Stimulated activated CD4-positive, alpha-beta T cell treated with anti-CD3 and anti-CD28 coated beads, Interleukin-4, amount 100 ng/mL, for 48 hours (primary cell): ENCODE measurements around the gene CBX8.

ENCODE experiments used
- DNase-seq, 2 donors: peaks; one replicate each; pipeline ENCODE4 v3.0.0-alpha.2; 2020; ENCODE audit warnings: low read depth in 2 of 2

Gene CBX8

DNA sequence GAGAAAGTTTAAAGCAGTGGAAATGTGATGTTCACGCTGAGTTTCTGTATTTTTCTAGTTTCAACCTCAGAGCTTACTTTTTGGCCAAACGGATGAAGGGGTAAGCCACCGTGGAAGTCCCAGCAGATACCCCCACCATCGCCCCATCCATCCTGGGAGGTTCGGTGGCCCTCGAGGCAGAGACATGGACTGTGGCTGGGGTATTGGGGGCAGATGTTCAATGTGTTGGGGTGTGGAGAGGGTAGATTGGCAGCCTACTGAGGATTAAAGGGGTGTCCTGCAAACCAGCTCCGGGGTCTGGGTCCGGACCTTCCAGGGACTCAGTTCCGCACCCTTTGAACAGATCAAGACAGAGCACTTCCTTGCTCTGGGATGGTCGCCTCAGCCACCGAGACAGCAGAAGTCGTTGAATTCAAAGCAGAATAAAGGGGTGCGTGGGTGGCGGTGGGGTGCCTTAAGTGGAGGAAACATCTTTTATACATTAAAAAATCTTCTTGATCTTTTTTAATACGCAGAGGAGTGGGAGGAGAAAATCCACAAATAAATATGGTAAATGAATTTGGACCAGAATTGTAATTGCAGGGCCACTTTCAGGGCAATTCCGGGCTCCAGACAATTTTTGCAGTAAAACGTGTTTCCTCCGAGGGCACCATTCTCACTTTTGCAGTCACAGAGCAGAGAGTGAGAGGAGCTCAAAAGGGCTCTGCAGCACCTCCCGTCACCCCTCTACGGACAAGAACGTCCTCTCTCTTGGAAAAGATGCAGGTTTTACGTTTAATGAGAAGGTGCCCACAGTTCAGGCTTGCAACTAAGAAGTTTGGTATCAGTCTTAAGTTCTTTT lies 8.2 kb upstream of the CBX8 start:
- DNase-seq, result no peak

- DNase-seq, result peak; percentile 63 to 74
Observed at GRCh38 chr17:79803997-79804855, 7.3 kb upstream of the CBX8 start.

DNA sequence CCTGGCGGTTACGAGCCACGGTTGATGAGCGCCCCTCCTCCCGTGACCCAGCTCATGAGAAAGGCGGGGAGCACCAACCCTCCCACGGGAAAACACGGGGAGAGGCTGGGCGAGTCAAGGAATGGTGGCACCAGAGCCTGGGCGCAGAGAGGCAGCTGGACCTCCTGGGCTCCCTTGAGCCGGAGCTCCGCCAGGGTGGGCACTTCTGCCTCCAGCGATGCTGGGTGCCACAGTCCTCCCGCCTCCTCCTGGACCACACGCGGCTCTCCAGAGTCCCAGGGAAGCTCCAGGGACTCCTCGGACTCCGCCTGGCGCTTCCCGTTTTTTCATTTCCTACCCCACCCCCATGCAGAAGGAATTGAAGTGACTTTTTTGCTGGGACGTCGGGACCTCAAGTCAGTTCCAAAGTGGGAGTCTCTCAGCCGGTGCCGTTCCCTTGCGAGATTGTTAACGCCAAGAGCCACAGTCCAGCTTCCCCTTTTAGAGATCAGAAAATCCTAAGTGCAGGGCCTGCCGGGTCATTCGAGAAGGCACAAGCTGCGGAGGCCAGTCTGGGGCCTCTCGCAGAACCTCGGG lies 6.6 kb upstream of the CBX8 start:
- no peak for DNase-seq

DNA sequence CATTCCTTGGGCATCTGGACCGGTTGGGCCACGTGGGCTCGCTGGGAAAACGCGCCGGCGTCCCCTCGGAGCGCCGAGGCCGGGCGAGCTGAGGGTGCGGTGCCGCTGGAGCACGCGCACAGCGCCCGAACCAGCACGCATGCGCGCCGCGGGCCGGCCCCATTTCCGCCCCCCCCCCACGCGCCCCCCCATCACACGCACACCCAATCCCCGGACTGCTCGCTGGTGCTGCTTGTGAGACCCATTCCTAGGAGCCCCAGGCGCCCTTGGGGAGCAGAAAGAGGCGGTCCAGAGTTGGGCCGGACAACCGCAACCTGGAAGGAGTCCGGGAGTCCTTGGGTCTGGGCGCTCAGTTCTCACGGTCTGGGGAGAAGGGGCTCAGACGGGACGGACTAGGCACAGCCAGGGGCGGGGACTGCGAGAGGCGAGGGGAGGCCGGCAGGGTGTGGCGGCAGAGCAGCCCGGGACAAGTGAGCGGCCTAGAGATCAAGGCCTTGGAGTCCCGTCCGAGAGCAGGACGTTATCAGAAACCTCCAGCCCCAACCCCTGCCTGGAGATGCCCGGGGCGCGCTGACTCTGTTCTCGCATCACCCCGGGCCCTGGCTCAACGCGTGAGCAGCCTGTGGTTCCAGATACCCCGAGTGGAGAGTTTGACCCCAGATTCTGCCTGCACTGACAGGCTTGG lies 6.0 kb upstream of the CBX8 start:
- no peak for DNase-seq

- DNase-seq, result no peak
Observed at GRCh38 chr17:79802039-79802735, 5.3 kb upstream of the CBX8 start.

DNA sequence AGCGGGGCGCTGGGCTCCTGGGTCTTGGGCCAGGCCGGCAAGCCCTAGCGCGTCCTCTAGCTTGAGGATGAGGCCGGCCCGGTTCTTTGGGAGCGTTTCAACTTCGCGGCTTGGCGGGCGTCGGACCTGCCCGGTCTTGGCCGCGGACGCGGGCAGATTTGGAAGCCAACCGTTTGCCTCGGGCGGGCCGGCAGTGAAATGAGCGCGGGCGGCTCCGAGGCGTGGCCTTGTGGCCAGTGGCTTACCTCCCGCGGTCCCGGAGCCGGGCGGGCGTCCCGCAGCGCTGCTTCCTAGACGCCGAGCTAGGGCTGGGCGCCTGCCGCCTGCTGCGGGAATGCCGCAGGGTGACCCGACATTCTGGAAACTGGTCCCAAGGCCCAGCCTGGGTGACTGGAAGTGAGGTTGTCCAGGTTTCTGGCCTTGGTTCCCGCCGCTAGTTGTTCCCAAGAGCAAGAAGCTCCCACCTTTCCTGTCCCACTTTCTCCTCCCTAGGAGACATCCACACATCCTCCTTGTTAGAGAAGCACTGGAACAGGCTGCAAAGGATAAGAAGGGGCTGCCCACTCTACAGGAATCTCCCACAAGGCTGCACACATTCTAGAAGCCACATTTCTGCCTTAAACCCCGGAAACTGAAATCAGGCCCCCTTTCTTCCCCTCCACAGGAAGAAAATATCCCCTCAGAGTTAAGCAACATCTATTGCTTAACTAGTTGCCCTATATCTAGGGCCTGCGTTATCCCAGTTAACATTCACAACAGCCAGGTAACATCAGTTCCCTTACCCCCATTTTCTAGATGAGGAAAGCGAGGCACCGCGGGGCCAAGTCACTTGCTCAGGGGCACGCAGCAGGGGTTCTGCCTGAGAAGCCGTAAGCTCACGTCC lies 4.5 kb upstream of the CBX8 start:
- DNase-seq, result no peak

GRCh38 chr17:79800325-79801155 lies 3.7 kb upstream of the CBX8 start:
- no peak for DNase-seq

GRCh38 chr17:79799538-79800324 lies 2.9 kb upstream of the CBX8 start:
- DNase-seq, result no peak

GRCh38 chr17:79799174-79799537 lies 2.3 kb upstream of the CBX8 start:
- no peak for DNase-seq

- no peak for DNase-seq
Observed at GRCh38 chr17:79798299-79799173, 1.7 kb upstream of the CBX8 start.

GRCh38 chr17:79797492-79798298 lies 818 bp upstream of the CBX8 start:
- no peak for DNase-seq

- DNase-seq, result no peak
Observed at GRCh38 chr17:79796444-79796762, 474 bp downstream of the CBX8 start.

DNA sequence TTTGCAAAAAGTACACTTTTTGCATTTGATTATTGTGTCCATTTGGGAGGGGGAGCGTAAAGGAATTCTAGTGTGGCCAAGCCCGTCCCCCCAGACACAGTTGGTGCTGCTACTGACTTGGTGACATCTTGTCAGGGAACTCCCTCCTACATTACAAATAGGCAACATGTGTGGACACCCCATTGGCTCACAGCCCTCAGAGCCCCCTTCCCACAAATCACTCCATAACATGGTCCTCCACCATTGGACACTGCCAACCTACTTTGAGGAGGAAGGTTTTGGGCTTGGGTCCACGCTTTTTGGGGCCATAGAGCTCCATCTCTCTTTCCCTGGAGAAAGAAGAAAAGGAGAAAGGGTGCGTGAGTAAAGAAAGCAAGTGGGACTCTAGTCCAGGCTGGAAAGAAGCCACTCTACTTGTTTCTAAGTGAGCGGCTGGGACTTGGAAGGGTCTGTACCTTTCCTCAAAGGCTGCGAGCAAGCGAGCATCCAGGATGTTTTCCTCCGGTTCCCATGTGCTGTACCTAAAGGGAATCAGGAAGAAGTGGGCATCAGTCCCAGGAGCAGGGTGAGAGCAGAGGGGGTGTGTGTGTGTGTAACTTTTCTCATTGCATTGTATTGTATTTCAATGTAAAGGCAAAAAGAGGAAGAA lies 958 bp downstream of the CBX8 start:
- DNase-seq, result no peak

- no peak for DNase-seq
Observed at GRCh38 chr17:79794659-79795511, 2.0 kb downstream of the CBX8 start.

DNA sequence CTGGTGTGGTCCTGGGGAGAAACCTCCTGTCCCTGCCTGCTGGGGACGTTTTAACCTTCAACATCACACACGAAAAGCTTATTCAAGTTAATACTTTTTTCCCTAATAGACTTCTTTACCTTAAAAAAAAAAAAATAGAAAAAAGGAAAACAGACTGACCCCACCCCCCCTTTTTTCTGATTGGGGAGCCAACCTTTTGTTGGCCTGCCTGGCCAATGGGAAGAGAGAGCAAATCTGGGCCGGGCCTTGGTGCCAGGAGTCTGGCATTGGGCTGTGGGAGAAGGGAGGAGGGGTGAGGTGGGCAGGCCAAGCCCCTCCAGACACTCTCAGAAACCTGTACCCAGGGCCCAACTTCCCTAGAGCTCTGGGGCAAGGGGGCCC lies 3.0 kb downstream of the CBX8 start:
- no peak for DNase-seq
